ENCODE results near the gene DPPA2.

GRCh38 chr3:109297496-109297895 lies 18.8 kb downstream of the DPPA2 start:
- TF ChIP-seq, protein P1, sequence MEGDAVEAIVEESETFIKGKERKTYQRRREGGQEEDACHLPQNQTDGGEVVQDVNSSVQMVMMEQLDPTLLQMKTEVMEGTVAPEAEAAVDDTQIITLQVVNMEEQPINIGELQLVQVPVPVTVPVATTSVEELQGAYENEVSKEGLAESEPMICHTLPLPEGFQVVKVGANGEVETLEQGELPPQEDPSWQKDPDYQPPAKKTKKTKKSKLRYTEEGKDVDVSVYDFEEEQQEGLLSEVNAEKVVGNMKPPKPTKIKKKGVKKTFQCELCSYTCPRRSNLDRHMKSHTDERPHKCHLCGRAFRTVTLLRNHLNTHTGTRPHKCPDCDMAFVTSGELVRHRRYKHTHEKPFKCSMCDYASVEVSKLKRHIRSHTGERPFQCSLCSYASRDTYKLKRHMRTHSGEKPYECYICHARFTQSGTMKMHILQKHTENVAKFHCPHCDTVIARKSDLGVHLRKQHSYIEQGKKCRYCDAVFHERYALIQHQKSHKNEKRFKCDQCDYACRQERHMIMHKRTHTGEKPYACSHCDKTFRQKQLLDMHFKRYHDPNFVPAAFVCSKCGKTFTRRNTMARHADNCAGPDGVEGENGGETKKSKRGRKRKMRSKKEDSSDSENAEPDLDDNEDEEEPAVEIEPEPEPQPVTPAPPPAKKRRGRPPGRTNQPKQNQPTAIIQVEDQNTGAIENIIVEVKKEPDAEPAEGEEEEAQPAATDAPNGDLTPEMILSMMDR (conservative IDR thresholded peaks at IDR 0.05; ENCODE audit: low read length): no peak
- TF ChIP-seq EZH2phosphoT487 (IDR thresholded peaks at IDR 0.05; ENCODE audit: borderline replicate concordance): no peak
